DMS79 treated with DMSO at 0.1 percent for 48 hours (cell line): ENCODE results near the gene RAET1L.
"Not testable (repeated sequence)": the region's sequence is repeated elsewhere in the genome, so short reads cannot be mapped to it uniquely, and the experiment has no call there.

ENCODE experiments used
- DNase-seq: peaks from one replicate; lab custom pipeline; 2025; lab: John Stamatoyannopoulos, UW

RAET1L gene

GRCh38 chr6:149991472-149991795 lies 33.9 kb downstream of the RAET1L start:
- DNase-seq = not testable (repeated sequence)

DNA sequence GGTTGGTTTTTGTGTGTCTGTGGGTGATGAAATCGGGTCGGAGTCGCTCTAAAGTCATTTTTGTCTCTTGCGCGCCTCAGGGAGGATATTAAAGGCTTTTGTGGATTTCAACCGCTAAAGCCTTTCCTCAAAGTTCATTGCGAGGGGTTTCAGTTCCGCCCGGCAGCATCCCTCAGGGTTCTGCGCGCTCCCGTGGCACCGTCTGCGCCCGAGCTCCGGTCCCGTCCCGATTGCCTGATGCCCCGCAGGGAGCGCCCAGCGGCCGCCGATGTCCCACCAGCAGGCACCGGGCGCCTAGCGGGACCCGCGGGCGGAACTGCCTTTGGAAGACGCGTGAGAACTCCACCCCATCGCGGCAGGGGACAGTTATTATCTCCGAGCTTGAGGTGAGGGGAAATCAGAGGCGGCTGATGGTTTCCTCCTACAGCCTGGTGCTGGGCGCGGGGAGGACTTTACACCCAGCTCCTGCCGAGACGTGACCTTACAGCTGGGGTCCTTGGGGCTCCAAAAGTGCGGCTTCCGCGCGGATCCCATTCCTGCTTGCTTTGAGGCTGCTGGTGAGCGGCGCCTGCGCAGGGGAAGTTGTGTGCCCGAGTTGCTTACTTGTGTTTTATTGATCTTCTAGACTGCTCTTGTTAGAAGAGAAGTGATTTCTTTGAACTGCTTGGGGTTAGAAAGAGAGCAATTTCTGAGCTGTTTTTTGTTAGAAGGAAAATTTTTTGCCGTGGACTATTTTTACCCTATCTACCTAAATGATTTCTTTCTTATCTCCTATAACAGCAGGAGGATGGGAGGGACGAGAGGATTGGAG lies 34.5 kb downstream of the RAET1L start:
- DNase-seq = peak; percentile 25

GRCh38 chr6:149990212-149990660 lies 35.1 kb downstream of the RAET1L start:
- peak; percentile 17 for DNase-seq

- no peak for DNase-seq
These were observed 36.6 kb downstream of the RAET1L start for GRCh38 chr6:149988550-149989346.

GRCh38 chr6:149987602-149988107 lies 37.7 kb downstream of the RAET1L start:
- DNase-seq = no peak

DNA sequence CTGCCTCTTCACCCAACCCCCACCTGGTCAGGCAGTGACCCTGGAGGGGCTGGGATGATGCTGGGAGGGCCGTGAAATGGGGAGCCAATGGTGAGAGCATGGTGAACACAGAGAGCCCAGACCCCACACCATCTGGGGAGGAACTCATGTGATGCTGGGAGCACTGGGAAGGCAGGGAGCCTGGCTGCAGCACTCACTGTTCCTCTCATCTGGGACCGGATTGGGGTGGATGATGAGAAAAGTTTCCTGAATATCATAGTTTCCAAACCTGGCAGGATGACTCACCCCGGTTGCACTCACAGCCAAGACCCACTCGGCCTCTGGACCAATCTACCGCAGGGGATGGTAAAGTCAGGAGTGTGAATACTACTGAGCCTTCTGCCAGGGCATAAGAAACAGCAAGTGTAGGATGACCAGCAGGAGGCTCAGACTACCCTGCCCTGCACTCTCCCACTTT lies 39.8 kb downstream of the RAET1L start:
- no peak for DNase-seq

DNA sequence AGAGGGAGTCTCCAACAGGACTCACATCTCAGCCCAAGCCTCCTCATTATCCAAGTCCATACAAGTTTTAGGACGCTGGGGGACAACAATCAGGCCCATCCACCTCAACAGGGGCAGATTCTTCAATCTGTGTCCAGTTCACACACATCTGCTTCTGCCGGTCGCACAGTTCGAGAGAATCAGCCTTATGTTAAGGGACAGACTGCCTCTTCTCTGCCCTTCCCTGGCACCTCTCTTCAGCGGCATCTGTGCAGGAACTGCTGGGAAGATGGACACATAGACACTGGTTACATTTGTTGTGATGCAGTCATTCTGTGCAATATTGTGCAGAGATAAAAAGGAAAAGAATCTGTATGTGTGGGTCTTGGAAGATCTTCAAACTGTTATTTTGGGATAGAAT lies 40.6 kb downstream of the RAET1L start:
- DNase-seq = no peak

DNA sequence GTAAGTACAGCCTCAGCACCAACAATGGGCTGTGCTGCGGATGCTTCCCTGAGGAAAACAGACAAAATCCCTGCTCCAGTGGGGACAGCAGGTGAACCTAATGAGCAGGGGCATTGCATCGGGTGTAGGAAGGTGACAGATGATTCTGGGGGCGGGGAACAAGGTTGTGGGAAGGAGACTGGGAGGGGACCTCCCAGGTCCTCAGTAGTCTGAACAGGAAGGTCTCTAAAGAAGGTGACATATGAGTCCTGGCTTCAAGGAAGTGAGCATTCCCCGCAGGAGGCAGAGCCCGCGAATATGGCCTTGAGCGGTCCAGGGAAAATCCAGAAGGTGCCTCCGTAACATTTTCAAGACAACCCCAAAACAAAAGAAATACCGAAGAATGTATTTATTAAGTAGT lies 42.2 kb downstream of the RAET1L start:
- DNase-seq = no peak

DNA sequence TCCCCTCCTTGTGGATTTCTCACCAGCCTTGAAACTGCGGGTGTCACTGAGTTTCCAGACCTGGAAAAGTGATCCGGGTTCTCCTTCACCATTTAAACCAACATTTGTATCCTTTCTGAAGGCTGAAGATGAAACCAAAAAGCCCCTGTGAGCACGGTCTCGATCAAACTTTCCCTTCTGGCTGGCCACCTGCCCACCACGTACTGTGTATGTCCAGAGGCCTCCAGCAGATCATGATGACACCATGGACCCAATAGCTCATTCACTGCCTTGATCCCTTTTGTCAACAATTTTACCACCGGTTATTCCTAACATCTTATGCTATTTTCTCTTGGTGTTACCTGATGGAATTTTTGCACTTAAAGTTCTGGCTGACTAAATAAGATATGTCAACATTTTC lies 46.0 kb downstream of the RAET1L start:
- no peak for DNase-seq

DNA sequence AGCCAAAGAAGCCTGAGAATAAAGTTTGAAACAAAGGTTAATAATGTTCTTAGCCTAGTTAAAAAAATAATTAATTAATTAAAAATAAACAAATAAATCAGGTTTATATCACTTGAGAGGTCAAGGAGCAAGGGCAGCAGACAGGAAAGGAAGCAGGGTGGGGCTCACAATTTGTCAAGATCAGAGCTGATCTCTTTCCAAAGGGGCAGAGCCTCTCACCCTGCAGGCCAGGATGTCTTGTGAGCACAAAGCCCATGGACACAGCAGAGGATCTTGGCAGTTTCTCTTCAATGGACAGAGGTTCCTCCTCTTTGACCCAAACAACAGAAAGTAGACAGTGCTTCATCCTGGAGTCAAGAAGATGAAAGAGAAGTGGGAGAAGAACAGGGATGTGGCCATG lies 46.7 kb downstream of the RAET1L start:
- DNase-seq = no peak

DNA sequence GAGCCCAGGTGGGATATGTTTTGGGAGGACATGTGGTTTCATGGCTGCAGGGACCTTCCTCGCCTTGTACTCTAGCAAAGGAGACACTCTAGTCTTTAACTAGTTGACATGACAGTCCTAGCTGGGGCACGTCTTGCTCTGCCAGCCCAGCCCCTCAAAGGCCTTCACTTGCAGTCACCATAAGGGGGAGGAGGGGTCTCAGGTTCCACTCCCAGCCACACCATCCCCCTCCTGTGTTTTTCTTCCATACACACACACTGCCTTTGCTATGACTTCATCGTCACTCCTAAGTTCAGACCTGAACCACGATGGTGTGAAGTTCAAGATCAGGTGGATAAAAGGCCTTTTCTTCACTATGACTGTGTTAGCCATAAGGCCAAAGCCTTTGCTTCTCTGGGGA lies 48.1 kb downstream of the RAET1L start:
- DNase-seq = no peak

DNA sequence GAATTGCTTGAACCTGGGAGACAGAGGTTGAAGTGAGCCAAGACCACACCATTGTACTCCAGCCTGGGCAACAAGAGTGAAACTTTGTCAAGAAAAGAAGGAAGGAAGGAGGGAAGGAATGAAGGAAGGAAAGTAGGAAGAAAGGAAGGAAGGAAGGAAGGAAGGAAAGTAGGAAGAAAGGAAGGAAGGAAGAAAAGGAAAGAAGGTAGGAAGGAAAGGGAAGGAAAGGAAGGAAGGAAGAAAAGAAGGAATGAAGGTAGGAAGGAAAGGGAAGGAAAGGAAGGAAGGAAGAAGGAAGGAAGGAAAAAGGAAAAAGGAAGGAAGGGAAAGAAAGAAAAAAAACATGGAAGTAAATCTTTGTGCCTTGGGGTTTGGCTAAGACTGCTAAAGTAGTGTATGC lies 49.9 kb downstream of the RAET1L start:
- no peak for DNase-seq

- no peak for DNase-seq
These were observed 50.5 kb downstream of the RAET1L start for GRCh38 chr6:149974825-149975224.

GRCh38 chr6:149974394-149974793 lies 50.9 kb downstream of the RAET1L start:
- DNase-seq = not testable (repeated sequence)

GRCh38 chr6:149969635-149970034 lies 55.7 kb downstream of the RAET1L start:
- no peak for DNase-seq

GRCh38 chr6:149968909-149969308 lies 56.4 kb downstream of the RAET1L start:
- not testable (repeated sequence) for DNase-seq
